ENCODE data around the gene UQCC3. TPM values are rescaled to one million over a fixed set of nuclear protein-coding genes. Genes with fewer than 3 reads are reported as not detected.

UQCC3 gene
- total and polyA plus RNA-seq, 2 of the 13 experiments (the other 11 are each of a cell fraction or from before 2014, with no cell fraction given), result 7.7 to 16.0 TPM

DNA sequence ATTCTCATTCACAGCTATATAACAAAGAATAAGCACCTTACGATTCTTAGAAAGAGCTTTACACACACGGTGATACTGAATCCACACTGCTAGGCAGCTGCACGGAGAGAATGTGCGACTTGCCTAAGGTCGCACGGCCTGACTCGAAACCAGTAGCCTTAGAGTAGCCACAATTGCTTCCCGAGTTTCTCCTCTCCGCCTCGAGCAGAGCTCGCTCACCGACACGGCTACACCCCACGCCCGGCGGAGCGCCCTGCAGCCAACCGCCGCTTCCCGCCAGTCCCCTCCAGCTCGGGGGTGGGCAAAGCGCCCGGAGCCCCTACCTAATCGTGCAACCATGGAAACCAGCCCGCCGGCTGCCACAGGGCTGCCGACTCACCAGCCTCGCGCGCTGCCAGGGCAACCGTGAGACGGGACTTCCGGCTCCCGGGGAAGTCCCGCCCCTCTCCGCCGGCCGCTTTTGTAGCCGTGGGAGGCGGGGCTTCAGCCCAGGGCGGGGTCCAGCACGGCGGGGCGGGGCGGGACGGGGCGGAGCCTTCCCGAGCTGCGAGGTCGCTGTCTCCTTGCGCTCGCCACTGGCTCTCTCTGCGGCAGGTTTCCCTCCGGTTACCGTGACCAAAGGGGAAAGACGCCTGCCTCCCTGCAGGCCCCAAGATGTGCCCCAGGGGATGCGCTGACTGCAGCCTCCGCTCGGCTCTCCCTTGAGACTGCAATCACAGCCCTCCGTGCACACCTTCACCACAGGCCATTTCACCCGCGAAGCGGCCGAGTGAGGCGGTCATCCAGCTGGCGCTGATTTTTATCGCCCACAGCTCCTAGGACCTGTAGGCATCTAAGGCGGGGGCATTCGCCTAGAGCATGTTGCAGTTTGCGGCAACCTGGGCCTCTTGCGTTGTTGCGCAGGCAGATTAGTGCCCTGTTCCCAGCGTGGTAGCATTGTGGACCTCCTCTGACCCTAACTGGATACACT lies 34.7 kb downstream of the UQCC3 start (continued):
- TF ChIP-seq ZEB1 (IDR thresholded peaks at IDR 0.05; ENCODE audit: insufficient replicate concordance, low read depth), result no peak
- peak; percentile 93 for TF ChIP-seq SRSF1 (optimal IDR thresholded peaks at IDR 0.05; ENCODE audit: low read depth, low read length)
- no peak for TF ChIP-seq ZNF296 (CRISPR knock-in tag; conservative IDR thresholded peaks at IDR 0.05)
- no peak for TF ChIP-seq ZNF460 (CRISPR knock-in tag; IDR thresholded peaks at IDR 0.05; ENCODE audit: borderline replicate concordance)
- TF ChIP-seq SRF (IDR thresholded peaks at IDR 0.05; ENCODE audit: low read depth, low read length), result no peak
- TF ChIP-seq ZNF776 (CRISPR knock-in tag; IDR thresholded peaks at IDR 0.05), result 0 out of 2 replicates have a peak, but pooled peaks have one; percentile 59
- TF ChIP-seq RCOR2 (CRISPR knock-in tag; IDR thresholded peaks at IDR 0.05), result no peak
- no peak for TF ChIP-seq TSC22D2 (CRISPR knock-in tag; IDR thresholded peaks at IDR 0.05; ENCODE audit: borderline replicate concordance)
- TF ChIP-seq ZSCAN25 (CRISPR knock-in tag; IDR thresholded peaks at IDR 0.05), result peak; percentile 66; the same call in 1 of the 2 replicates
- TF ChIP-seq ZNF30 (CRISPR knock-in tag; IDR thresholded peaks at IDR 0.05), result no peak
- TF ChIP-seq KAT8 (CRISPR knock-in tag; IDR thresholded peaks at IDR 0.05), result peak; percentile 48; the same call in 1 of the 2 replicates
- TF ChIP-seq GABPB1 (CRISPR knock-in tag; IDR thresholded peaks at IDR 0.05), result peak; percentile 93
- no peak for TF ChIP-seq PRPF4 (IDR thresholded peaks at IDR 0.05; ENCODE audit: low read depth, low read length, poor library complexity, severe bottlenecking)
- TF ChIP-seq ZNF703 (CRISPR knock-in tag; IDR thresholded peaks at IDR 0.05; ENCODE audit: borderline replicate concordance), result no peak
- peak; percentile 68; the same call in 1 of the 2 replicates for TF ChIP-seq SNAPC4 (CRISPR knock-in tag; IDR thresholded peaks at IDR 0.05)
- TF ChIP-seq, protein P1, sequence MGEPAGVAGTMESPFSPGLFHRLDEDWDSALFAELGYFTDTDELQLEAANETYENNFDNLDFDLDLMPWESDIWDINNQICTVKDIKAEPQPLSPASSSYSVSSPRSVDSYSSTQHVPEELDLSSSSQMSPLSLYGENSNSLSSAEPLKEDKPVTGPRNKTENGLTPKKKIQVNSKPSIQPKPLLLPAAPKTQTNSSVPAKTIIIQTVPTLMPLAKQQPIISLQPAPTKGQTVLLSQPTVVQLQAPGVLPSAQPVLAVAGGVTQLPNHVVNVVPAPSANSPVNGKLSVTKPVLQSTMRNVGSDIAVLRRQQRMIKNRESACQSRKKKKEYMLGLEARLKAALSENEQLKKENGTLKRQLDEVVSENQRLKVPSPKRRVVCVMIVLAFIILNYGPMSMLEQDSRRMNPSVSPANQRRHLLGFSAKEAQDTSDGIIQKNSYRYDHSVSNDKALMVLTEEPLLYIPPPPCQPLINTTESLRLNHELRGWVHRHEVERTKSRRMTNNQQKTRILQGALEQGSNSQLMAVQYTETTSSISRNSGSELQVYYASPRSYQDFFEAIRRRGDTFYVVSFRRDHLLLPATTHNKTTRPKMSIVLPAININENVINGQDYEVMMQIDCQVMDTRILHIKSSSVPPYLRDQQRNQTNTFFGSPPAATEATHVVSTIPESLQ (CRISPR knock-in tag; conservative IDR thresholded peaks at IDR 0.05), result no peak
- no peak for TF ChIP-seq KDM1A (CRISPR knock-in tag; IDR thresholded peaks at IDR 0.05)
- TF ChIP-seq ZNF121 (CRISPR knock-in tag; IDR thresholded peaks at IDR 0.05), result no peak
- peak; percentile 80 for TF ChIP-seq ZNF605 (CRISPR knock-in tag; IDR thresholded peaks at IDR 0.05)
- TF ChIP-seq ZNF788 (CRISPR knock-in tag; IDR thresholded peaks at IDR 0.05; ENCODE audit: borderline replicate concordance), result peak; percentile 54; the same call in 1 of the 2 replicates
- TF ChIP-seq ZNF124 (CRISPR knock-in tag; IDR thresholded peaks at IDR 0.05), result no peak
- TF ChIP-seq ZNF530 (CRISPR knock-in tag; IDR thresholded peaks at IDR 0.05; ENCODE audit: low read depth), result no peak
- no peak for TF ChIP-seq ZKSCAN5 (CRISPR knock-in tag; IDR thresholded peaks at IDR 0.05)
